Mesenchymal stem cell (in vitro differentiated cells and primary cell): ENCODE measurements around the gene ZNF385C.

Experiments
- DNase-seq: peaks from one replicate; pipeline ENCODE4 v3.0.0-alpha.2; 2013
- H2AFZ ChIP-seq: one replicate; pipeline ENCODE4 v1.6.1; 2013; ENCODE audit warnings: low read depth, mild to moderate bottlenecking, control low read depth, inconsistent platforms, low read length, moderate library complexity
- H2AK5ac ChIP-seq: 2 replicates; pipeline ENCODE4 v1.6.1; 2013; ENCODE audit warnings: low read length, moderate library complexity, mild to moderate bottlenecking, inconsistent platforms; ENCODE audit not compliant: severe bottlenecking
- H2BK120ac ChIP-seq: one replicate; pipeline ENCODE4 v1.6.1; 2013; ENCODE audit warnings: low read depth, mild to moderate bottlenecking, inconsistent platforms, low read length, moderate library complexity
- H2BK12ac ChIP-seq, 2 experiments: one replicate each; pipeline ENCODE4 v1.6.1; 2013; ENCODE audit warnings: inconsistent platforms in 2 of 2, low read length in 2 of 2, mild to moderate bottlenecking in 2 of 2, moderate library complexity in 2 of 2, control low read depth in 1 of 2
- H2BK15ac ChIP-seq: one replicate; pipeline ENCODE4 v1.6.1; 2013; ENCODE audit warnings: mild to moderate bottlenecking, low read depth, inconsistent platforms; ENCODE audit not compliant: poor library complexity, severe bottlenecking
- H2BK5ac ChIP-seq: 2 replicates; pipeline ENCODE4 v1.6.1; 2013; ENCODE audit warnings: low read depth, mild to moderate bottlenecking, low read length, control low read depth, inconsistent platforms; ENCODE audit not compliant: poor library complexity, severe bottlenecking
- H3K14ac ChIP-seq, 2 experiments: one replicate each; pipeline ENCODE4 v1.6.1; 2013; ENCODE audit warnings: inconsistent platforms in 2 of 2, low read length in 2 of 2, control low read depth in 1 of 2, mild to moderate bottlenecking in 1 of 2, moderate library complexity in 1 of 2
- H3K18ac ChIP-seq, 2 experiments: one replicate each; pipeline ENCODE4 v1.6.1; 2013; ENCODE audit warnings: inconsistent platforms in 2 of 2, low read length in 2 of 2, control low read depth in 1 of 2, low read depth in 1 of 2, mild to moderate bottlenecking in 1 of 2
- H3K23ac ChIP-seq, 2 experiments: one replicate each; pipeline ENCODE4 v1.6.1; 2013; ENCODE audit warnings: inconsistent platforms in 2 of 2, low read length in 2 of 2, mild to moderate bottlenecking in 2 of 2, moderate library complexity in 2 of 2, control low read depth in 1 of 2
- H3K27ac ChIP-seq: 2 replicates; pipeline ENCODE4 v1.5.1; 2013; ENCODE audit warnings: mild to moderate bottlenecking, moderate library complexity, low read length, control low read depth, inconsistent platforms; ENCODE audit not compliant: poor library complexity, severe bottlenecking
- H3K27me3 ChIP-seq, 2 experiments: 2 replicates each; pipeline versions ENCODE4 v1.6.1 to v1.7.0; 2013; ENCODE audit warnings: low read length in 2 of 2, mild to moderate bottlenecking in 2 of 2, moderate library complexity in 2 of 2, control low read depth in 1 of 2, inconsistent platforms in 1 of 2; ENCODE audit not compliant: control insufficient read depth in 1 of 2, insufficient read depth in 1 of 2
- H3K36me3 ChIP-seq, 2 experiments: 2 replicates each; pipeline versions ENCODE4 v1.6.1 to v1.7.0; 2013; ENCODE audit warnings: low read length in 2 of 2, control low read depth in 1 of 2, inconsistent platforms in 1 of 2, low read depth in 1 of 2, mild to moderate bottlenecking in 1 of 2; ENCODE audit not compliant: insufficient read depth in 2 of 2, control insufficient read depth in 1 of 2
- H3K4ac ChIP-seq, 2 experiments: one replicate each; pipeline ENCODE4 v1.6.1; 2013; ENCODE audit warnings: inconsistent platforms in 2 of 2, low read length in 2 of 2, mild to moderate bottlenecking in 2 of 2, moderate library complexity in 2 of 2, control low read depth in 1 of 2, low read depth in 1 of 2
- H3K4me1 ChIP-seq: 2 replicates; pipeline ENCODE4 v1.6.1; 2013; ENCODE audit warnings: low read depth, low read length, control low read depth; ENCODE audit not compliant: control insufficient read depth, insufficient read depth
- H3K4me2 ChIP-seq: 2 replicates; pipeline ENCODE4 v1.6.1; 2013; ENCODE audit warnings: low read length, mild to moderate bottlenecking, inconsistent platforms; ENCODE audit not compliant: poor library complexity, severe bottlenecking
- H3K4me3 ChIP-seq, 2 experiments: 2 replicates each; pipeline versions ENCODE4 v1.5.1 to v1.7.0; 2013; ENCODE audit warnings: low read length in 2 of 2, mild to moderate bottlenecking in 2 of 2, control low read depth in 1 of 2, low read depth in 1 of 2; ENCODE audit not compliant: insufficient read depth in 1 of 2
- H3K79me1 ChIP-seq: replicated peaks from 2 replicates; pipeline ENCODE4 v1.6.1; 2013; ENCODE audit warnings: mild to moderate bottlenecking, control low read depth, low read length, inconsistent platforms; ENCODE audit not compliant: poor library complexity, severe bottlenecking
- H3K9ac ChIP-seq: 2 replicates; pipeline ENCODE4 v1.7.0; 2013; ENCODE audit warnings: mild to moderate bottlenecking, low read length, moderate library complexity
- H3K9me3 ChIP-seq: 2 replicates; pipeline ENCODE4 v1.7.0; 2013; ENCODE audit warnings: mild to moderate bottlenecking, low read length; ENCODE audit not compliant: control insufficient read depth
- H4K8ac ChIP-seq: one replicate; pipeline ENCODE4 v1.6.1; 2013; ENCODE audit warnings: inconsistent platforms, mild to moderate bottlenecking, low read length, moderate library complexity
- H4K91ac ChIP-seq: one replicate; pipeline ENCODE4 v1.6.1; 2013; ENCODE audit warnings: mild to moderate bottlenecking, low read length, inconsistent platforms
- WGBS: methylation state at CpG from one replicate; pipeline ENCODE4 v1.1.7; 2013; ENCODE audit warnings: mixed read lengths; 5-methylcytosine and 5-hydroxymethylcytosine counted together

ZNF385C gene

DNA sequence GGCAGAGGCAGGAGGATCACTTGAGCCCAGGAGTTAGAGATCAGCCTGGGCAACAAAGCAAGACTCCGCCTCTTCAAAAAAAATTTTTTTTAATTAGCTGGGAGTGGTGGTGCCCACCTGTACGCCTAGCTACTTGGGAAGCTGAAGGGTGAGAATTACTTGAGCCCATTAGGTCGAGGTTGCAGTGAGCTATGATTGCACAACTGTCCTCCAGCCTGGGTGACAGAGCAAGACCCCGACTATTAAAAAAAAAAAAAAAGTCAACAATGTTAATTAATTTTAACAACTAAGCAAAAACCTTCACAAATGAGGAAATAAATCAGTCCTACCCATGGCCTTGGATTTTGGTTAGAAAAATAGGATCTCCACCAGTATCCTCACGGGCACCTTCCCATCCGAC, 8.9 kb upstream of the ZNF385C start:
- Histone ChIP-seq H2BK12ac (no peak overlapping the region), H3K4me2 (peak overlapping the region; percentile 75), H3K27ac (no peak overlapping the region), H3K27me3 (peaks cover 0 to 12% of the 10 kb centered on the region in 2 experiments), H3K18ac (no peak overlapping the region), H3K9ac (no peak overlapping the region), H3K4me3 (no peak overlapping the region), H2AK5ac (no peak overlapping the region), H3K9me3 (no peaks in the 10 kb centered on the region), H3K14ac (no peak overlapping the region), H3K4me1 (peaks cover 15% of the 10 kb centered on the region), H3K23ac (no peak overlapping the region), H2BK15ac (no peak overlapping the region), H3K79me1 (no peaks in the 10 kb centered on the region), H3K4ac (no peak overlapping the region), H2BK120ac (no peak overlapping the region), H3K36me3 (peaks cover 8 to 42% of the 10 kb centered on the region in 2 experiments), H2AFZ (no peak overlapping the region), H4K8ac (no peak overlapping the region), H2BK5ac (no peak overlapping the region), H4K91ac (no peak overlapping the region)
- no peak for DNase-seq
- WGBS: 52% methylated on average over 6 of the region's 6 CpGs

DNA sequence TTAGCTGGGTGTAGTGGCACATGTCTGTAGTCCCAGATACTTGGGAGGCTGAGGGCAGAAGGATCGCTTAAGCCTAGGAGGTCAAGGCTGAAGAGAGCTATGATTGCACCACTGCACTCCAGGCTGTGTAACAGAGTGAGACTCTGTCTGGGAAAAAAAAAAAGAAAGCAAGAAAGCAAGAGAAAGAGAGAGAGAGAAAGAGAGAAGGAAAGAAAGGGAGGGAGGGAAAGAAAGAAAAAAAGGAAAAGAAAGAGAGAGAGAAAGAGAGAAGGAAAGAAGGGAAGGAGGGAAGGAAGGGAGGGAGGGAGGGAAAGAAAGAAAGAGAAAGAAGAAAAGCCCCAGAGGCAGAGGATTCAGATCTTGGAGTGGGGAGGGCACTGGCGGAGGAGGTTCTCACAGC, 7.7 kb upstream of the ZNF385C start:
- Histone ChIP-seq H3K79me1 (no peaks in the 10 kb centered on the region), H3K9ac (no peak overlapping the region), H3K27me3 (peaks cover 0 to 19% of the 10 kb centered on the region in 2 experiments), H3K4me2 (no peak overlapping the region), H3K9me3 (no peaks in the 10 kb centered on the region), H2BK12ac (no peak overlapping the region), H3K36me3 (peaks cover 9 to 42% of the 10 kb centered on the region in 2 experiments), H3K18ac (no peak overlapping the region), H3K4ac (no peak overlapping the region), H2BK15ac (no peak overlapping the region), H3K4me1 (peaks cover 16% of the 10 kb centered on the region), H4K91ac (no peak overlapping the region), H3K4me3 (no peak overlapping the region), H2BK5ac (no peak overlapping the region), H2AK5ac (no peak overlapping the region), H3K27ac (no peak overlapping the region), H3K14ac (no peak overlapping the region), H2BK120ac (no peak overlapping the region), H2AFZ (no peak overlapping the region), H4K8ac (no peak overlapping the region), H3K23ac (no peak overlapping the region)
- WGBS: 96% methylated on average over 1 of the region's 2 CpGs
- no peak for DNase-seq

DNA sequence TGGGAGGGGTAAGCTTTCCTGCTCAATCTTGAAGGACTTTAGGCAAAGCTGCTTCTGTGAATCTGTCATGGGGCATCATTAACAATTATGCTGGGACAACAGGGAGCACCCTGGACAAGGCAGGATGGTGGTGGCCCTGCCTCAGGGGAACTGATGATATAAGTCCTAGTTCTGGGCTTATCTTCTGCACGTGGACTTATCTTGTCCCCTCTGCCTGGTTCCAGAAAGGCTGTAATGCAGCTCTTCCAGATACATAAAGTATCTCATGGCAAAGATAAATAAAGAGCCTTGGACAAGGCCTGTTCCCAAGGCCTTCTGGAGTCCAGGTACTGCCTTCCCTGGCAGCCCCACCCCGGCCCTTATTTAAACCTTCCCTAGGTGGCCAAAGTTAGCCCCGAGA, 6.0 kb upstream of the ZNF385C start:
- peaks cover 16% of the 10 kb centered on the region for H3K4me1 ChIP-seq
- H3K79me1 ChIP-seq: no peaks in the 10 kb centered on the region
- no peak overlapping the region for H3K27ac ChIP-seq
- no peak overlapping the region for H2BK12ac ChIP-seq
- H3K9me3 ChIP-seq: no peaks in the 10 kb centered on the region
- H3K4me3 ChIP-seq: no peak overlapping the region
- no peak for DNase-seq
- no peak overlapping the region for H2AFZ ChIP-seq
- H2AK5ac ChIP-seq: no peak overlapping the region
- no peak overlapping the region for H3K18ac ChIP-seq
- H3K36me3 ChIP-seq: peaks cover 9 to 37% of the 10 kb centered on the region in 2 experiments
- no peak overlapping the region for H3K23ac ChIP-seq
- 90% methylated on average over 3 of the region's 3 CpGs for WGBS
- no peak overlapping the region for H3K4ac ChIP-seq
- H2BK15ac ChIP-seq: no peak overlapping the region
- H3K4me2 ChIP-seq: no peak overlapping the region
- H3K27me3 ChIP-seq: peaks cover 0 to 19% of the 10 kb centered on the region in 2 experiments
- H2BK120ac ChIP-seq: no peak overlapping the region
- no peak overlapping the region for H2BK5ac ChIP-seq
- H4K8ac ChIP-seq: no peak overlapping the region
- no peak overlapping the region for H3K14ac ChIP-seq
- H3K9ac ChIP-seq: no peak overlapping the region
- no peak overlapping the region for H4K91ac ChIP-seq

DNA sequence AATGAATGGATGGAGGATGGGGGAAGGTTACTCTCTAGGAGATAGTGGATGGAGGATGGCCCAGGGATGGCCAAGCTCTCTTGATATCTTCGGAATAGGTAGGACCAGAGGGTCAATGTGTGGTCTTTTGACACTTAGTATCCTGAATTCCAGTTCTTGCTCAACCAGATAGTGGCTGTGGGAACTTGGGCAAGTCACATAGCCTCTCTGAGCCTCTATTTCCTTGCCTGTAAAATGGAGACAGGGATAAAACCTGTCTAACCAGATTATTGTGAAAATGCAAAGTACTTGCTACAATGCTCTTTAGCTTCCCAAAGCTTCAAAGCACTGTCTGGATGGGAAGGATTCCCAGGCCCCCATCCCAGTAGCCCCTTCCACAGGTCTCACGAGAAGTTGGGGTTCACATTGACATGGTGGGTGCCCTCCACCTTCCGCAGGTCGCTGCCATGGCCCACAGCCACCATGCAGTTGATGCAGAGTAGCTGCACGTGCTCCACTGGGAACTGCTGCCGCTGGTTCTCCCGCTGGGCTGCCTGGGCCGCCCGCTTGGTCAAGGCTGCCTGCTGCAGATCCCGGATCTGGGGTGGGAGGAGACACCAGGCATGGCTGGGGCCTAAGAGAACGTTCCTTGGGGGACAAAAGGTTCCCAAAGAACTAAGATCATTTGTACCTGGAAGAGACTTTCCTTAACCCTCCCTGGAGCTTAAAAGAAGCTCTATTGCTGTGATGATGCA, 5.1 kb upstream of the ZNF385C start:
- H3K36me3 ChIP-seq: peaks cover 9 to 28% of the 10 kb centered on the region in 2 experiments
- H3K27ac ChIP-seq: no peak overlapping the region
- H3K9ac ChIP-seq: no peak overlapping the region
- peaks cover 0 to 19% of the 10 kb centered on the region in 2 experiments for H3K27me3 ChIP-seq
- H3K4me3 ChIP-seq: no peak overlapping the region
- no peak overlapping the region for H3K4ac ChIP-seq
- H3K23ac ChIP-seq: no peak overlapping the region
- H4K8ac ChIP-seq: no peak overlapping the region
- no peak overlapping the region for H2BK120ac ChIP-seq
- no peak overlapping the region for H3K18ac ChIP-seq
- no peak for DNase-seq
- no peaks in the 10 kb centered on the region for H3K9me3 ChIP-seq
- H2AK5ac ChIP-seq: no peak overlapping the region
- no peak overlapping the region for H2BK5ac ChIP-seq
- no peak overlapping the region for H2BK12ac ChIP-seq
- H4K91ac ChIP-seq: no peak overlapping the region
- no peaks in the 10 kb centered on the region for H3K79me1 ChIP-seq
- WGBS: 77% methylated on average over 11 of the region's 11 CpGs
- peaks cover 15% of the 10 kb centered on the region for H3K4me1 ChIP-seq
- H3K14ac ChIP-seq: no peak overlapping the region
- H2AFZ ChIP-seq: no peak overlapping the region
- H3K4me2 ChIP-seq: no peak overlapping the region
- no peak overlapping the region for H2BK15ac ChIP-seq
